ENCODE results near the gene BCL7A. TPM values are rescaled to one million over a fixed set of nuclear protein-coding genes. Genes with fewer than 3 reads are reported as not detected.

Gene BCL7A
- total RNA-seq, 1 donor from 2014 or later: 11.2 TPM

DNA sequence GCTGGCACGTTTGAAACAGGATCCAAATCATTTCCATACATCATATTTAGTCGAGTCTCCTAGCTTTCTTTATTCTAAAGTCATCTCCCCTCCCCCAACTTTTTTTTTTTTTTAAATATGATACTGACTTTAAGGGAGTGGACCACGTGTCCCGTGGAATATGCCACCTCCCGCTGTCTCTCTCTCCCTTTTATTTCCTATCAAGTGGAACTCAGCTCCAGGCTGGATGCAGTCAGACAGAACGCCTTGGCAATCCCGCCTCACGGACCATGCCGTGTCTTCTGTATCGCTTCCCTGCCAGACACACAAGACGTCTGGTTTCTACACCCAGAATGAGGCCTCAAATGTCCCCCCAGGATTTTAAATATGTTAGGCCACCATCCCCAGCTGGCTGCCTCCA is 21.2 kb downstream of the BCL7A start:
- Histone ChIP-seq H3K36me3 (peaks cover 55% of the 10 kb centered on the region), H3K27ac (replicated peaks) (no peak overlapping the region), H3K4me3 (no peak overlapping the region), H3K9me3 (replicated peaks) (no peaks in the 10 kb centered on the region), H3K27me3 (ENCODE audit: low read depth) (no peaks in the 10 kb centered on the region), H3K4me1 (no peaks in the 10 kb centered on the region)
- TF ChIP-seq, protein P1, sequence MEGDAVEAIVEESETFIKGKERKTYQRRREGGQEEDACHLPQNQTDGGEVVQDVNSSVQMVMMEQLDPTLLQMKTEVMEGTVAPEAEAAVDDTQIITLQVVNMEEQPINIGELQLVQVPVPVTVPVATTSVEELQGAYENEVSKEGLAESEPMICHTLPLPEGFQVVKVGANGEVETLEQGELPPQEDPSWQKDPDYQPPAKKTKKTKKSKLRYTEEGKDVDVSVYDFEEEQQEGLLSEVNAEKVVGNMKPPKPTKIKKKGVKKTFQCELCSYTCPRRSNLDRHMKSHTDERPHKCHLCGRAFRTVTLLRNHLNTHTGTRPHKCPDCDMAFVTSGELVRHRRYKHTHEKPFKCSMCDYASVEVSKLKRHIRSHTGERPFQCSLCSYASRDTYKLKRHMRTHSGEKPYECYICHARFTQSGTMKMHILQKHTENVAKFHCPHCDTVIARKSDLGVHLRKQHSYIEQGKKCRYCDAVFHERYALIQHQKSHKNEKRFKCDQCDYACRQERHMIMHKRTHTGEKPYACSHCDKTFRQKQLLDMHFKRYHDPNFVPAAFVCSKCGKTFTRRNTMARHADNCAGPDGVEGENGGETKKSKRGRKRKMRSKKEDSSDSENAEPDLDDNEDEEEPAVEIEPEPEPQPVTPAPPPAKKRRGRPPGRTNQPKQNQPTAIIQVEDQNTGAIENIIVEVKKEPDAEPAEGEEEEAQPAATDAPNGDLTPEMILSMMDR (IDR thresholded peaks at IDR 0.05; ENCODE audit: borderline replicate concordance): no peak
- intact Hi-C loops (cut with micrococcal nuclease): no loop called here
- no peak for DNase-seq

DNA sequence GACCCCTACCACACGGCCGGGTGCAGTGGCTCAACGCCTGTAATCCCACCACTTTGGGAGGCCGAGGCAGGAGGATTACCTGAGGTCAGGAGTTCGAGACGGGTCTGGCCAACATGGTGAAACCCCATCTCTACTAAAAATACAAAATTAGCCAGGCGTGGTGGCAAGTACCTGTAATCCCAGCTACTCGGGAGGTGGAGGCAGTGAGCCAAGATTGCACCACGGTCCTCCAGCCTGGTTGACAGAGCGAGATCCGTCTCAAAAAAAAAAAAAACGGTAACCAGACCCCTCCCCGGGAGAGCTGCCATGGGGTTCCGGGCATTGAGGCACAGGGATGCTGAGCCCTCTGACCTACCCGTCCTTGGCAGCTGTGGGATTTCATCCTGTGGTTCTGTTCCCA is 21.8 kb downstream of the BCL7A start:
- H3K4me1 ChIP-seq: no peaks in the 10 kb centered on the region
- DNase-seq: no peak
- intact Hi-C loops (cut with micrococcal nuclease): no loop called here

DNA sequence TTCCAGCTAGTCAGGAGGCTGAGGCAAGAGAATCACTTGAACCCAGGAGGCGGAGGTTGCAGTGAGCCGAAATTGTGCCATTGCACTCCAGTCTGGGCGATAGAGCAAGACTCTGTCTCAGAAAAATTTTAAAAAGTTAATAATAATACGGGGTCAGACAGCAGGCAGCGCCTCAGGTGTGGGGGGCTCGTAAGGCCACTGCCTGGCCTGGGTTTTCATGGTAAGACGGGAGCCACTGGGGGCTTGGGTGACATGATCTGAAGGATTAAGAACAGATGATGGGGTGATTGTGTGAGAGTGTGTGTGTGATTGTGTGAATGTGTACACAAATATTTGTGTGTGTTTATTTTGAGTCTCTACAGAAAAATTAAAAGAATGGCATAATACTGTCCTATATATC is 23.6 kb downstream of the BCL7A start:
- peaks cover 54% of the 10 kb centered on the region for H3K36me3 ChIP-seq
- TF ChIP-seq, protein P1 (IDR thresholded peaks at IDR 0.05; ENCODE audit: borderline replicate concordance): no peak
- H3K4me3 ChIP-seq: no peak overlapping the region
- DNase-seq: no peak
- no peaks in the 10 kb centered on the region for H3K9me3 ChIP-seq (replicated peaks)
- H3K27me3 ChIP-seq (ENCODE audit: low read depth): no peaks in the 10 kb centered on the region
- no peak overlapping the region for H3K27ac ChIP-seq (replicated peaks)
- intact Hi-C loops (cut with micrococcal nuclease): no loop called here
- no peaks in the 10 kb centered on the region for H3K4me1 ChIP-seq

More for the DNA sequence above, 21.8 kb downstream of the BCL7A start:
- peaks cover 54% of the 10 kb centered on the region for H3K36me3 ChIP-seq
- TF ChIP-seq, protein P1 (IDR thresholded peaks at IDR 0.05; ENCODE audit: borderline replicate concordance): no peak
- no peak overlapping the region for H3K4me3 ChIP-seq
- H3K27ac ChIP-seq (replicated peaks): no peak overlapping the region
- no peaks in the 10 kb centered on the region for H3K9me3 ChIP-seq (replicated peaks)
- no peaks in the 10 kb centered on the region for H3K27me3 ChIP-seq (ENCODE audit: low read depth)

DNA sequence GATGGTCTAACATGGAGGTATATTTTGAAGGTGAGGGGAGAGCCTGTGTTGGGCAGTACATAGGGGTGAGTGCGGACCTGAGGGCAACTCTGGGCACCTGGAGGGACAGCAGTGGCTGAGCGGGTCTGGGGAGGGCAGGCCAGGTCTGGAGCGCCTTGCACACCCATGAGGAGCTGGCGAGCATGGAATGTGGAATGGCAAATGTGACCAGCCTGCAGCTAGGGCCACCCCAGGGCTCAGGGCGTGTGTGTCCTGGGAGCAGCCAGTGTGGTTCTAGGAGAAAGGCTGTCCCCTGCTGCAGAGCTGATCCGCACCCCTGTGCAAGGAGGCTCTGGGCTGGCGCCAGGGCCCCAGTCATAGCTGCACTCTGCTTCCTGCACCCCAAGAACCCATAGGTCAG is 24.5 kb downstream of the BCL7A start:
- DNase-seq: no peak
- Histone ChIP-seq H3K27ac (replicated peaks) (no peak overlapping the region), H3K4me1 (peaks cover 8% of the 10 kb centered on the region), H3K4me3 (no peak overlapping the region), H3K9me3 (replicated peaks) (no peaks in the 10 kb centered on the region), H3K27me3 (ENCODE audit: low read depth) (no peaks in the 10 kb centered on the region), H3K36me3 (peaks cover 54% of the 10 kb centered on the region)
- TF ChIP-seq, protein P1 (IDR thresholded peaks at IDR 0.05; ENCODE audit: borderline replicate concordance): no peak
- intact Hi-C loops (cut with micrococcal nuclease): no loop called here

DNA sequence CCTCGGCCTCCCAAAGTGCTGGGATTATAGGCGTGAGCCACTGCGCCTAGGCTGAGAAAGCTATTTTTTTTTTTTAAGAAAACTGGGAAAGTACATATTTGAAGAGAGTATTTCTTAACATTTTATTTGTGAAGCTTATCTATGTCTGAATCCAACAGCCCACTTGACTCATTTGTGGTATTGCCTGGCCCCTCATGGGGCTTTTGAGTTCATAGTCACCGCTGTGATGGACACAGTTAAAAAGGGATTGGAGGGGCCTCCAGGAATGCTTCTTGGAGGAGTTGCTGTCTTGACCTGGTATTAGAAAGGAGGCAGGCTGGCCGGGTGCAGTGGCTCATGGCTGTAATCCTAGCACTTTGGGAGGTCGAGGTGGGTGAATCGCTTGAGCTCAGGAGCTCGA is 26.5 kb downstream of the BCL7A start:
- Histone ChIP-seq H3K36me3 (peaks cover 45% of the 10 kb centered on the region), H3K9me3 (replicated peaks) (no peaks in the 10 kb centered on the region), H3K4me1 (peaks cover 22% of the 10 kb centered on the region), H3K27me3 (ENCODE audit: low read depth) (no peaks in the 10 kb centered on the region), H3K4me3 (no peak overlapping the region), H3K27ac (replicated peaks) (no peak overlapping the region)
- intact Hi-C loops (cut with micrococcal nuclease): no loop called here
- DNase-seq: no peak
- TF ChIP-seq, protein P1 (IDR thresholded peaks at IDR 0.05; ENCODE audit: borderline replicate concordance): no peak

DNA sequence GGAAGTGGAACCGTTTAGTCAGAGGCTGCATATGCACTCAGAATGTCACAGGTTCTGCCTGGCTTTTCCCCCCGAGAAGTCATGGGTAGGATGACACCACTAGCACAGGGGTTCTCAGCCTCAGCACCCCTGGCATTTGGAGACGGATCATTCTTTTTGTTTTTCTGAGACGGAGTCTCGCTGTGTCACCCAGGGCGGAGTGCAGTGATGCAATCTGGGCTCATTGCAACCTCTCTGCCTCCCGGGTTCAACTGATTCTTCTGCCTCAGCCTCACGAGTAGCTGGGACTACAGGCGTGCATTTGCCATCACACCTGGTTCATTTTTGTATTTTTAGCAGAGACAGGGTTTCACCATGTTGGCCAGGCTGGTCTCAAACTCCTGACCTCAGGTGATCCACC is 28.1 kb downstream of the BCL7A start:
- TF ChIP-seq, protein P1 (IDR thresholded peaks at IDR 0.05; ENCODE audit: borderline replicate concordance): no peak
- no peak overlapping the region for H3K27ac ChIP-seq (replicated peaks)

More for the DNA sequence above, 28.1 kb downstream of the BCL7A start:
- Histone ChIP-seq H3K4me1 (peaks cover 30% of the 10 kb centered on the region), H3K36me3 (peaks cover 30% of the 10 kb centered on the region), H3K27me3 (ENCODE audit: low read depth) (no peaks in the 10 kb centered on the region), H3K9me3 (replicated peaks) (no peaks in the 10 kb centered on the region), H3K4me3 (no peak overlapping the region)
- intact Hi-C loops (cut with micrococcal nuclease): no loop called here
- no peak for DNase-seq

Data from left ventricle myocardium inferior (tissue), 1 donor.